NCI-H2196 (cell line): ENCODE data around the gene SMIM32.

Experiments used
- DNase-seq: peaks from one replicate; lab custom pipeline; 2025; ENCODE audit not compliant: unreplicated experiment; lab: John Stamatoyannopoulos, UW

The SMIM32 gene

DNA sequence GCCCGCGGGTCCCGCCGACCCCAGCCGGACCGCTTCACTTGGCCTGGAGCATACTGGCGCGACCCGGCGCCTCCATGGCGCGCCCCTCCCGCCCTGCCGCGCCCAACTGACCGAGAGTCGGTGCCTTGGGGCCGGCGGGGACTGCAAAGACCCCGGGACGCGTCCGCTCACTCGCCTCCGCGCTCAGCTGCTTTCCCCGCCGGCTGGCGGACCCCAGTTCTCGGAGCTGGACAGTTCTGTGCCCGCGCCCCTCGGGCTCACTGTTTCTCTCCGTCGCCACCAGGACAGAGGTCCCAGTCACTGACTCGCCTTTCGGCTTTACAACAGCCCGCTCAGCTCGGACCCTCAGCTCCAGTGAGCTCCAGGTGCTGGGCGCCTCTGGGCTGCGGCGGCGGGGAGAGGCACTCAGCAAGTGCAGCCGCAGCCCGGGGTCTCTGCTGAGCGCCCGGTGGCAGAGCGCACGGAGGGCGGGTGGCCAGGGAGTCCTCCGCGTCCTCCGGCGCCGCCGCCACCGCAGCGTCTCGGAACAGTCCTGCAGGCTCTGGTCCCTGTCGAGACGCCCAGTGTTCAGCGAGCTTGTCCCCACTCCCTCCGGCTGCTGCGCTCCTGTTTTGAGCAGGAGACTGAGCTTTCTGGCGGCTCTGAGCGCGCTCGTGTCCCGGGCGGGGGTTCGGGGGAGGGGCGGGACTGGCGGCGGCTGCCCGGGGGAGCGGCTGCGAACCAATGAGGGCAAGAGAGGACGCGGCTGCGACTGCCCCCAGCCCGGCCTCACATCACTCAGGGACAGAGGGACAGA, at the start of gene SMIM32:
Gene SMIM32 (minus strand): TSS at position 637 of the 796 bp plus-strand sequence. CDS start 638 bp downstream, outside the sequence.
- DNase-seq = peak; percentile 13

DNA sequence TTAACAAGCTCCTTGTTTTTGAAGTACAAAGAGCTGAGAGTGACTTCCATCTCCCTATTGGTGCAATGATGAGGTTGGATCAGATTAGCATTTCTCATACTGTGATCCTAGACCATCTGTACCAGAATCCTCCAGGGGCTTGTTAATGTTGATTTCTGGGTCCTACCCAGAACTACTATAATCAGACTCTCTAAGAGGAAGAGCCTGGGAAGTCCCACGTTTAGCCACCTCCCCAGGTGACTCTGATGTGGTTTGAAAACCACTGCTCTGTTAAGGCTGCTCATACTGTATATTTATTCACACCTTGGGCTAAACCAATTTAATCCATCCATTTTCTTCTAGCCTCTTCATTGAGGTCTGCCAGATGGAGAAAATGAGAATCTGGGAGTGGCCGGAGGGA, 49.6 kb upstream of the SMIM32 start:
- no peak for DNase-seq

DNA sequence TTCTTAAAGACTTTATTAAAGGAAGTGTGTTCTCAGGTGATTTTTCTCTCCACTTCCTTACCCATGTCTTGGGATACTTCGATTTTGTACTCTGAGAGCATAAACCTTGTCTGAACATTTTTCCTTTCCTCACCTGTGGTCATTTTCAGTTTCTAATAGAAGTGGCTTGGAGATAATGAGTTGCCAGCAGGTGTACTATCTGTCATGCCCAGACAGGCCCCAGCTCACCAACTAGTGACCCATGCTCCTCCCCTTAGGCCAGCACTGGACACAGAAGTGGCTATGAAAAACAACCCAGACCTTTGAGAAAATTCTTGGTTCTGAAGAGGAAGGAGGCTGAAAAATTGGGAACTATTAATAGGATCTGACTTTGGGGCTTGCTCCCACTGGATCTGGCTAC, 49.2 kb upstream of the SMIM32 start:
- peak; percentile 24 for DNase-seq

DNA sequence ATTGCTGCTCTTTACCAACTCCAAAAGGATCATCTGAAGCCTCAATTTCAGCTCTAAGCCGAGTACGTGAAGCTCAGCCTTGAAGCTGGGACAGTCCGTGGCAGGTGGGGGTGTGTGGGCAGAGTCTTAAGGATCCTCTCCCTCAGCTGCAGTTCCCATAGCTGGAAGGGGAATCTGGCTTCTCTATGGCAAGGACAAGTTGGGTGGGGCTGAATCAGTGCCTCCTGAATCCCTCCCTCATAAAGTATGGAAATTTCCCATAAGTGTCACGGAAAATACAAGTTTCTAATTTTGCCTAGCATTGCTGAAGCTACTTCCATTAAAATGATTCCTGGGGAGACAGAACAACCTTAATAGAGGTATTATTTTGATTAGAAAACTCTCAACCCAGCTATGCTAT, 47.9 kb upstream of the SMIM32 start:
- no peak for DNase-seq

DNA sequence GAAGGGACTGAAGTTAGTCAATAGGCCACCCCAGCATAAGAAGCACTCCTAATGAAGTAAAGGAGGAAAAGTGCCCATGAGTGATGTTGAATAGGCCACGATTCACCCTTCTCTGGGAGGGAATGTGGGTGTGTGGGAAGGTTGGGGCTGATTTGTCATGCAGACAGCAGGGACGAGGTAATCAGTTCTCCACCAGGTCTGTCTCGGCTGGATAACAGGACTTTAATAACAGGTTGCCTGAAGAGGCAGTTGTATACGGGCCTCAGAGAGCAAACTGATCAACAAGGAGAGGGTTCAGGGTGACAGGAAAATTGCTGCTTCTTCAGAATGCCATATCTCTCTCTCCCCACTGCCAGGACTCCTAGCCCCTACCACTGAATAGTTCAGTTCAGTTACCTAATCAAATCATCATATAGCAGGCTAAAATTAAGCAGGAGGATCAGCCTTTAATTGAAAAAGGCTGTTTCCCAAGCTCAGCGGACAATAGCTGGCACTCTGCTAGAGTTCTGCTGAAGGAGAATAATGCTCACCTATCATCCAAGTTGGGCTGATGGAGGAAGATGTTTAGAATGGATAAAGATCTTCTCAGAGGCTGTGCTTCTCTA, 43.6 kb upstream of the SMIM32 start:
- no peak for DNase-seq

DNA sequence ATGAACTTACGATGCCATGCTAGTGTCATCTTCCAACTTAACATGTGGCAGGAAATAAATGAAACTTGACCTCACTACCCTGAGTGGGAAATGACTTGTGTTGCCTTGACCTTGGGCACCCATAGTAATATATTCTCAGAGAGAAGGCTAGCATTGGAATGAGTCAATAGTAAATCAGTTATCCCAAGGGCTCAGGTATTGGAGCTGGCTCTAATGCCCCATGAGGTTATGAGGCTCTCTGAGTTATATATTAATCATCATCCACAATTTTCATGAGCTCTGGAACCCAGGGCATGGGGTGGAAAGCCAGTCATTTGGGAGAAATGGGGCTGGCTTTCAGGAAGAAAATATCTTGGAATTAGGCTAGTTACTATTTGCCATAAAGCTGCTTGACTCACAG, 42.4 kb upstream of the SMIM32 start:
- no peak for DNase-seq

DNA sequence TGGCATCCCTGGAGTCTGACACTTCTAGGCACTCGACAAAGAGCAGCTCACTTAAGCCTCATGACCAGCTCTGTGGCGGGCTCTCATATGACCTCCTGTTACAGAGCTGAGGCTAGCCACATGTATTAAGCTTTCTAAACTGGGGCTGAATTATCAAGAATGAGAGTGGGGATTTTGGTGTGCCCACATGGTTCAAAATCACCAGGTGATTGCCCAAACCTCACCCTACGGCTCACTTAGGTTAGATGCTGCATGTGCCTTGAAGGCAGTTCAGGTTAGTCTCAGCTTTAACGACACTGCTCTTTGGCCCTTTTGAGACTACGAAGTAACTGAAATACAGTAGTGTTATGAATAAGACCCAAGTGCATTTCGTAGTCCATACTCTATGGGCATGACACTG, 39.4 kb upstream of the SMIM32 start:
- no peak for DNase-seq

DNA sequence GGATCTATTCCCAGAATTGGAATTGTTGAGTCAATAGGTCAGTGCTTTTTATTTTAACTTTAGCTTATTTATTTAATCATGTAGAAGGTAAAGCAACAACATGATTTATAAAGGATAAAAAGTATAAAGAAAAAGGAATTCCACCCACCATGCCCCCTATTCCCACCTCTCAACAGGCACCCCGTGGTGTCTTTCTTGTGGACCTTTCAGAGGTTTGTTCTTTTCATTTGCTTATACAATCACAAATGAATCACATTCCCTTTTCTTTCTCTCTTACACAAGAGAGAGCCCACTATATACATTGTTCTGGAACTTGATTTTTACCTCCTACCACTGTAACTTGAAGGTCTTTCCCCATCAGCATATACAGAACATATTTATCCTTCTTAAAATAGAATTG, 37.2 kb upstream of the SMIM32 start:
- DNase-seq = no peak

DNA sequence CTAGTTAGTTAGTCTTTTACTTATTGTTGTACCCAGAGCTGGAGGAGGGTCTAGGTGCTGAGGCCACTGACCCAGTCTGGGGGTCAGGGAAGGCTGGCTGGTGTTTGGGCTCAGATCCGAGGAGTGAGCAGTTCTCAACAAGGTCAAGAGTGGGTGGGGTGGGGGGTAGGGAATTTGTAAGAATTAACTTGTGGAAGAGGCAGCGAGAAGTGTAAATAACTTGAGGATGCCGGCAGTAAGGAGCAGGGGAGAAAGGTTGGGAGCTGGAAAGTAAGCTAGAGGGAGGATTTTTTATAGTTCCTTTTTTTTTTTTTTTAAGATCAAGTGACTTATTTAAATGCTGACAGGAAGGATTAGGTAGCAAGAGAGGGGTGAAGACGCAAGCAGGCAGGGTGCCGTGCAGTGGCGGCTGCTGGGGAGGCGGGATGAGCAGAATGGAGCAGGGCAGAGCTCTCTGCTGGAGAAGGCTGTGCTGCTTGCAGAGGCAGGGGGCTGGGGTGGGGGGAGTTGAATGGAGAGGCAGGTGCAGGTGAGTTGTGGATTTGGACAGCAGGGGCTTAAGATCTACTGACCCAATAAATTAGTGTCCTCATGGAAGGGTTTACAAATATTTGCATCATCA, 35.3 kb upstream of the SMIM32 start:
- DNase-seq = no peak

DNA sequence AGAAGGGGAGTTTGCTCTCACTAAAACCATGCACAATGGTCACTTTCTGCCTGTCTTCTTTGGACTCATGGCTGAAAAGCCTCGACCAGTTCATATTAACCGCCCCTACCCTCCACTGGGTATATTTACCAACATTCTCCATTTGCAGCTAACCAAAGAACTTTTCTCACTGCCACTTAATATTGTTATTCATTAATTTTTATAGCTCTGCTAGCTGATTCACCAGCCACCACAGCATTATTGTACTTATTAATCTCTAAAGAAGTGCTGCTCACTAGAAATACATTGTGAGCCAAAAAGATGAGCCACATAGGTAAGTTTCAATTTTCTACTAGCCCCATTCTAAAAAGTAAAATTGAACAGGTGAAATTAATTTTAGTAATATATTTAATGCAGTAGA, 33.4 kb upstream of the SMIM32 start:
- no peak for DNase-seq

DNA sequence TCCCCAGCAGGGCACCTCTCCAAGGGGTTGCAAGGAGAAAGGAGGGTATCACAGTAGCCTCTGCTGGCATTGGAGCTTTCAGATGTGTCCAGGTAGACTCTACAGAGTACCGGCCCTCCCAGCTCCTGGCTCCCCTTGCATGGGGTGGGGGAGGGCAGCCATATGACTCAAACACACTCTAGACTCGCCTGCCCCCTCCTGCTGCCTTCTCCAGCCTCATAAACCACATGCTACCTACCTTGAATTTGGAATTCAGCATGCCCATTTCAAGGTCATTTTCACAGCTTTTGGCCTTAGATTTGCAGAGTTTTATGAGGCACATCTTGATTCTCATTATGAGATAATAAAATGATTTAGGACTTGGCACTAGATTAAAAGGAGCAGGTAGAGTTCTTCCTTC, 32.8 kb upstream of the SMIM32 start:
- DNase-seq = no peak

DNA sequence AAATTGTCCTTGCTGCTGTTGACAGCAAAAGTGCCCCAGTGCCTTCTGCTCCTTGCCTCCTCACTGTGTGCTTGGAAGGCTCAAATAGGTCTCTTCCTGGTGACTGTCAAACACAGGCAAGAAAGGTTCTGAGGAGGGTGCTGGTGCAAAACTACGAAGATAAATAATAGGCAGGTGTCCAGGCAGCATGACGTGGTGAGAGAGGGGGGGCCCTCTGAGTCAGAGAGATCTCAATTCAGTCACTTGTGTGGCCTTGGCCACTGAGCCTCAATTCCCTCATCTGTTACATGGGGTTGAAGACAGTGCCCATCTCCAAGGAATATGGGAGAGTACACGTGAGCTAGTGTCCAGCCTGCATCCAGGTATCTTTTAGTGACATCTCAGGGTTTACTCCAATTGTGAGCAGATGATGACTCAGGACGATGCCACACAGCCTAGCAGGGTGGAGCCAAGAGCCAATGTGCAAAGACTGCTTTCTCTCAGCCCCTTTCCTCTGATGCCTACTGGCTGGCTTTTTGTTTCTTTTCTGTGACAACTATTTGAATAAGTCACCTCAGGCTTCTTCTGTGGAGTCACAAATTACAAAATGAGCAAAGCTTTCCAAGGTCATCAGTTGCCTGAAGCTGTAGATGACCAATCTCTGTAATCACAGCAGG, 29.7 kb upstream of the SMIM32 start:
- no peak for DNase-seq

DNA sequence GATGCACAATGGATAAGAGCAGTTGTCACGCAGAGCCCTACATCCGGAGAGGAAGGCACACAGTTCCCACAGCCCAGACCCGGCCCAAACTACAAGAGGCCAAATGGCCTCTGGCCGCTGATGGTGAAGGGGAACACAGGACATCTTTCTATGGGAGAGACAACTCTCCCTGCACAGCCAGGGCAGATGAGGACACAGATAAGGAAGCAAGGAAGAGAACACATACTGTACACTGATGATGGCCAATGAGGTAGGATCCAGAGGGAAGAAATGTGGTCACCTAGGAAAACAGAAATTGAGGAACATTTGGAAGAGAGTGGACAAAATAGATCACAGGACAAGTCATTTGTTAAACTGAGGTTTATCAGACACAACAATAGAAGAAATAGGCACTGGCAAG, 28.4 kb upstream of the SMIM32 start:
- DNase-seq = no peak

DNA sequence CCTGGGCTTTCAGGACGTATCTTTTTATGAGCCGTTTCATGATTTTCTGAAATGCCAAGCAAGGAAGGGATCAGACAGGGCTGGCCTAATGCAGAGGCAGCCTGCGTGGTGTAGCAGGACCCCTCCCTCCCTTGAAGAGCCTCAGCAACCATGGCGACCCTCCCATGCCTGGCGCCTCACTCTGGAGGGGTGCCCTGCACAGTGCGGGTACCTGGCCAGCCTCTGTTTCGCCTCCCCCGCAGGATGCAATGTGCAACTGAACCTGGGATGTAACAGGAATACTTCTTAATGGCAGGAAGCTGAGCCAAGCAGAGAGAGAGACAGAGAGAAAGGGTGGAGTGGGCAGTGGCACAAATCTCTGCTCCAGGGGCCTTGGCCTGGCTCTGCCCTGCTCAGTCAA, 23.3 kb upstream of the SMIM32 start:
- no peak for DNase-seq

DNA sequence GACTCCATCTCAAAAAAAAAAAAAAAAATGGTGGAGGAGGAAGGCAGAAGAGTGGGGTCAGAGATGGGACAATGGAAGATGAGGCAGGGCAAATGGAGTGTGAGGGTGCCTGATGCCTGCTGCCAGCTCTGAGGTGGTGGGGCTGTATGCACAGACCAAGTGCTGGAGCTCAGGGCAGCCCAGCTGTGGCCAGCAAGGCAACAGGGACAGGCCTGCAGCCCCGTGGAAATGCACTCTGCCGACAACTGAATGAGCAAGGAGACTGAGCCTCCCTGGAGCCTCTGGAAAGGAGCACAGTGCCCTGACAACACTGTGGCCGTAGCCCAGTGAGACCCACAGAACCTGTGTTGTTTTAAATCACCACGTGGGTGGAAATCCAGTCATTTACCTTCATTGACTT, 22.9 kb upstream of the SMIM32 start:
- DNase-seq = no peak

DNA sequence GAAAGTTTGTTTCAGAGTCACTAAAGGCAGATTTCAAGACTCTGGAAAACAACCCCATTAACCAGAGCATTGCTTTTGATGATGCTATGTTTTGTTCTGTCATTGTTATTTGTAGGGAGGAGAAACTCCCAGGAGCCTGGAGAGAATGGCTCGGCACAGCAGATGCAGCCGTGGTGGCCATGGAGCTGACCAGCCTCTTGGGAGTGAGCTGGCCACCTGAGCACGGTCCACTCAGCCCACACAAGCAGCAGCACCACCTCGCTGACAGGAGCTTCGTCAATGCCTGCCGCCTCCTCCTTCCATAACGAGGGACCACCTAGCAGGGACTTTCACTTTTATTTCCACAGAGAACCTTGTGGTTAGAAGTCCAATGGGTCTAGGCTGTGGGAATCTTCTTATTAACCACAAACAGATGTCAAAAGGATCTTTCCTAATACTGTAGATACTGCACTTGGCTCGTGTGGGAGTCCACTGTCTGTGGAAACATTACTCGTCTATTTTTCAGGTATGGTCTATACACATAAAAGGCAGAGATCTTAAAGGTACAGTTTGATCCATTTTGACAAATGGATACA, 21.0 kb upstream of the SMIM32 start:
- DNase-seq = no peak

DNA sequence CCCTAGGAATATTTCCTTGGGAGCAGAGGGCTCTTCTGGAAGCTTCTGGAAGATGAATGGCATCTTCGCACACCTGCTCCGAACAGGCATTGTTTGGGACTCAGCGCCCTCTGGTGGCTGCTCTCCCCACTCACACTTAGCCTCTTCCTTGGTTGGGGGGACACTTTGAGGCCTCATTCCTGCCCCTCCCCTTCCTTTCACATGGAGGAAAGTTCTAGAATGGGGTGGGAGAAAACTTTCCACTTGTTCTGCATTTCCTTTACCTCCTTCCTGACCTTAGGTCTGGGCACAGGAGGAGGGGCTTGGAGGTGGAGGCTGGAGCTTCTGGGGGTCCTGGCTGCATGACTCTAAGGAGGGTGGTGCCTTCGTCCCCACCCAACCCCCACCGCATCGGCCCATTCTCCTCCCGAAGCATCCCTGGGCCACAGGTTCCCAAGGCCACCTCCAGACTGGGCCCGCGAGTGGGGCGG, 19.3 kb upstream of the SMIM32 start:
- peak; percentile 46 for DNase-seq

DNA sequence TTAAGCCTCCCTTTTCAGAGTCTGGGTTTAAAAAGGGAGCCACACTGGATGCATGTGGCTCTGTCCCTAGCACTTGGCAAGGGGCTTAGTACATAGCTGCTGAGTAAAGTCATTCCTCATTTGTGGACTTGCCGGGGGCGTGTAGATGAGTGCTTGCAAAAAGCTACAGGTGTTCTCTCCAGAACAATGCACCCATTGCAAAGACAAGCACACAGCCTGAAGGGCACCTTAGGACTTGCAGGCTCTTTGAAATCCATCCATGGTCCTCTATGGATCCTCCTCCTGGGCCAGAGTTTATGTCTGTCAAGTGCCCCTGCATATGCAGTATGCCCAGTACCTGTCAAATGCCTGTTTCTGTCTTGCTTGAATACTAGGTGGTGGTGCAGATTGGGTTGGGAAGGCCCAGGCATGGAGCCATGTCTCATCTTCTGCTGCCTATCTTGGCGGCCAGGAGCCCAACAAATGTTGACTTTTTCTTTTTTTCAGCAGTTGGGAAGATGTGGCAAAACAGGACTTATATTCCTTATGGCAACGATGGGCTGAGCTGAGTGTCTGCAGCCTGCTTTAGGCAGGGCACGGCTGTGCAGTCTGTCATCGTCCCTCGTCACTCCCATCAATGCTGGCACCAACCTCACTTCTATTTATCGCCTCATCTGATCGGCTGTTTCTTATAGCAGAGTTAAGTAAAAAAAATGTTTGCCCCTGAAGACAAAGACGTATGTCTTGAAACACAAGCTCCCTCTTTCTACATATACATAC, 18.5 kb upstream of the SMIM32 start:
- no peak for DNase-seq

DNA sequence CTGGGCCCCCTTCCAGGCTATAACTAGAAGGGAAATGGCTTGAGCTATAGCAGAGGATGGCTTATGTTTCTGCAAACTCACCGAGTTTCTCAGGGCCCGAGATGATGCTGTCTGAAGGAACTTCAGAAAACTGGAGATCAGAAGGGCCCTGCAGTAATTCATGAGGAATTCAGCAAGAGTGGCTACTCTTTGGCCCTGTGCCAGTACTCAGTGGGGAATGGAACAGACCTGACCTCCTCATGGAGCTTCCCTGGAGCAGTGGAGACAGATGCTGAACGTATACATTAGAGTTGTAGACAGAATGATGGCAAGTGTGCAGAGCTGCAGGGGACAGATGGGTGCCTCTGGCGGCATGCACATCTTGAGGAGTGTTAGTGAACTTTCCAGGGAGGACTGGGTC, 17.3 kb upstream of the SMIM32 start:
- DNase-seq = no peak

DNA sequence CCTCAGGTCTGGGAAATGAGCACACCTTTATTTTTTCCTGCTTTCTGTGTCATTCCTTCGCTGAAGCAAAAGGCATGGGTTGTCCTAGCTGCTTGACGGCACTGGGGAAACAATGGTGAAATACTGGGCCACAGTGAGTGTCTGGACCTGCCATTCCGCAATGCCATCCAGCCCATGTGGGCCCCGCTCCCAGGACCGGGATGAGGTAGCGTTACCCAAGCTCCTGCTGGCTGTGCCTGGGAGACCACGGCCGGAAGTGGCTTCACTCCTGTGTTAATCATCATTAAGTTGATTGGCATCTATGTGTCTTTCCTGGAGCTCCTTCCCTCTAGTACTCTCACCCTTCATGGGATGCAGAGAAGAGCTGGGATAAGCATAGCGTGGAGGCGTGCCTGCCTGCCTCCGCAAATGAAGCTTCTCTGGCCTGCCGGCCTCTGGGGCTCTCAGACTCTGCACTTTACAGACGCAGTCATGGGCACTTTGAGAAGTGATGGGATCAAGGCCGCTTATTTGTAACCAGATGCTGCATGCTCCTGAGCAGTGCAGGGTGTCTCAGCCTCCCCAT, 16.5 kb upstream of the SMIM32 start:
- no peak for DNase-seq
